ENCODE data around the gene FBXO5. TPM values are rescaled to one million over a fixed set of nuclear protein-coding genes. Genes with fewer than 3 reads are reported as not detected.
"Not testable (repeated sequence)": the region's sequence is repeated elsewhere in the genome, so short reads cannot be mapped to it uniquely, and the experiment has no call there.

The FBXO5 gene
- polyA plus RNA-seq, 1 of the 3 experiments (the other 2 are of a cell fraction): 12.5 TPM

DNA sequence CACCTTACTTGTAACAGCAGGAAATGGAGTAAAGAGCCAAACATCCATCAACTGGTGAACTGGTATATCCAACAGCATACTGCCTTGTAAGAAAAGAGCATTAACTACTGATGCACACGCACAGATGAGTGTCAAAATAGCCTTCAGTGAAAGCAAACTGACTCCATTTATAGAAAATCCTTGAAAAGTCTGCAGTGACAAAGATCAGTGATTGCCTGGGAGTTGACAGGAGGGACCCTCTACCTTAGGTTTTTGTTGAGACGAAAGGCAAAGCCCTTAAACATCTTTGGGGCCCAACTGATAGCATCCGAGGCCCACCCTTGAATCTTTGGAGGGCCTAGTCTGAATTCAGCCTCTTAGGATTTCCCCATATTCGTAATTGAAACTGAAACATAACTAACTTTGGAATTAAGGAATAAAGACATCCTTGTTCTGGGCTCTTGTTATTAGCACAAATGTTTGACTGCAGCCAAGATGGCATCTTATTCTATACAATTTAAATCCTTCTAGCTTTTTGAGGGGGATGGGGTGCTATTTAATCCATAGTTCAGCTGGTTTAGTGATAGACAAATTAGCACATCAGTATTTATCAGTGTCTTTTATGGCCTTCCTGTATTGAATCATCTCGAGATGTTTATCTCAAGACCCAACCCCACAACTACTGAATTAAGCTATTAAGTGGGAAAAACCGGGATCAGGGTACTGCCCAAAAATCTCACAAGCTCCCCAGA, 13.0 kb downstream of the FBXO5 start:
- Histone ChIP-seq H4K20me1 (ENCODE audit: insufficient read depth) (peaks cover 16% of the 10 kb centered on the region; the same call in 1 of the 2 replicates), H3K27ac (ENCODE audit: low read depth in 2 of 2, low read length in 1 of 2) (no peak overlapping the region), H3K27me3 (ENCODE audit: insufficient read depth) (no peaks in the 10 kb centered on the region), H3K9me2 (no peaks in the 10 kb centered on the region), H2AFZ (ENCODE audit: low read depth) (no peak overlapping the region), H3K36me3 (replicated peaks in 1 of 2; ENCODE audit: control insufficient read depth in 1 of 2, insufficient read depth in 2 of 2, low read length in 1 of 2) (peaks cover 47 to 54% of the 10 kb centered on the region in 2 experiments), H3K4me3 (ENCODE audit: low read depth in 2 of 2, low read length in 1 of 2) (no peak overlapping the region), H3K9ac (no peak overlapping the region), H3F3A (replicated peaks; ENCODE audit: insufficient read depth) (peaks cover 51% of the 10 kb centered on the region), H3K4me1 (ENCODE audit: control insufficient read depth in 1 of 2, insufficient read depth in 2 of 2, low read depth in 1 of 2, low read length in 1 of 2) (peaks cover 0 to 2% of the 10 kb centered on the region in 2 experiments; a peak in 1 of 4 replicates), H3K9me3 (peaks cover 10% of the 10 kb centered on the region), H3K4me2 (no peak overlapping the region), H3K79me2 (ENCODE audit: insufficient read depth) (peaks cover 38% of the 10 kb centered on the region)
- WGBS (ENCODE audit: low lambda C conversion rate): over 99% methylated on average over 6 of the region's 6 CpGs
- DNase-seq: no peak
- ChIA-PET CTCF (no interaction called here), POLR2A (no interaction called here)
- TF ChIP-seq EZH2phosphoT487 (IDR thresholded peaks at IDR 0.05; ENCODE audit: borderline replicate concordance, low read depth) (no peak), MXI1 (IDR thresholded peaks at IDR 0.05; ENCODE audit: low read depth, low read length) (no peak), GATA2 (CRISPR knock-in tag; IDR thresholded peaks at IDR 0.05) (no peak), YY1 (IDR thresholded peaks at IDR 0.05; ENCODE audit: low read depth) (no peak), POLR2AphosphoS5 (IDR thresholded peaks at IDR 0.05; ENCODE audit: low read depth, low read length) (no peak), RAD21 (IDR thresholded peaks at IDR 0.05; ENCODE audit: low read length) (no peak), RCOR1 (IDR thresholded peaks at IDR 0.05; ENCODE audit: low read length) (no peak), JUND (IDR thresholded peaks at IDR 0.05) (no peak), MEF2A (IDR thresholded peaks at IDR 0.05; ENCODE audit: borderline replicate concordance, low read depth) (no peak), PBX3 (IDR thresholded peaks at IDR 0.05) (no peak), NFIC (IDR thresholded peaks at IDR 0.05; ENCODE audit: borderline replicate concordance) (no peak), CHD2 (IDR thresholded peaks at IDR 0.05; ENCODE audit: low read length, partially characterized antibody) (no peak), RXRA (IDR thresholded peaks at IDR 0.05; ENCODE audit: borderline replicate concordance, low read depth) (no peak), TAF1 (IDR thresholded peaks at IDR 0.05; ENCODE audit: borderline replicate concordance, low read depth, low read length) (no peak), FOSL2 (IDR thresholded peaks at IDR 0.05; ENCODE audit: borderline replicate concordance, low read depth) (no peak), TEAD4 (IDR thresholded peaks at IDR 0.05; ENCODE audit: borderline replicate concordance, insufficient read depth) (no peak), EP300 (IDR thresholded peaks at IDR 0.05; ENCODE audit: borderline replicate concordance in 1 of 2, low read depth in 1 of 2, low read length in 1 of 2) (no peak)
- TF ChIP-seq, protein P1, sequence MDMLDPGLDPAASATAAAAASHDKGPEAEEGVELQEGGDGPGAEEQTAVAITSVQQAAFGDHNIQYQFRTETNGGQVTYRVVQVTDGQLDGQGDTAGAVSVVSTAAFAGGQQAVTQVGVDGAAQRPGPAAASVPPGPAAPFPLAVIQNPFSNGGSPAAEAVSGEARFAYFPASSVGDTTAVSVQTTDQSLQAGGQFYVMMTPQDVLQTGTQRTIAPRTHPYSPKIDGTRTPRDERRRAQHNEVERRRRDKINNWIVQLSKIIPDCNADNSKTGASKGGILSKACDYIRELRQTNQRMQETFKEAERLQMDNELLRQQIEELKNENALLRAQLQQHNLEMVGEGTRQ (IDR thresholded peaks at IDR 0.05; ENCODE audit: borderline replicate concordance, low read depth, low read length): no peak
- TF ChIP-seq, protein P2, sequence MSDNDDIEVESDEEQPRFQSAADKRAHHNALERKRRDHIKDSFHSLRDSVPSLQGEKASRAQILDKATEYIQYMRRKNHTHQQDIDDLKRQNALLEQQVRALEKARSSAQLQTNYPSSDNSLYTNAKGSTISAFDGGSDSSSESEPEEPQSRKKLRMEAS (IDR thresholded peaks at IDR 0.05; ENCODE audit: low read depth): no peak

- H3K4me2 ChIP-seq; H3K4me3 ChIP-seq (ENCODE audit: low read depth in 2 of 2, low read length in 1 of 2); POLR2A ChIA-PET; H3K9me2 ChIP-seq; H3K4me1 ChIP-seq (ENCODE audit: control insufficient read depth in 1 of 2, insufficient read depth in 2 of 2, low read depth in 1 of 2, low read length in 1 of 2); H3K27me3 ChIP-seq (ENCODE audit: insufficient read depth); H3K27ac ChIP-seq (ENCODE audit: low read depth in 2 of 2, low read length in 1 of 2); DNase-seq; H2AFZ ChIP-seq (ENCODE audit: low read depth); H4K20me1 ChIP-seq (ENCODE audit: insufficient read depth); H3K9me3 ChIP-seq; H3K79me2 ChIP-seq (ENCODE audit: insufficient read depth); CTCF ChIA-PET; H3K9ac ChIP-seq: not testable (repeated sequence)
- Histone ChIP-seq H3F3A (replicated peaks; ENCODE audit: insufficient read depth) (peaks cover 32% of the 10 kb centered on the region), H3K36me3 (replicated peaks in 1 of 2; ENCODE audit: control insufficient read depth in 1 of 2, insufficient read depth in 2 of 2, low read length in 1 of 2) (peaks cover 19 to 20% of the 10 kb centered on the region in 2 experiments)
- WGBS (ENCODE audit: low lambda C conversion rate): 80% methylated on average over 4 of the region's 15 CpGs
Observed at GRCh38 chr6:152966168-152966894, 16.5 kb downstream of the FBXO5 start.
